GM23338 (cell line): ENCODE measurements around the gene PIK3IP1.

Experiments
- CTCF ChIP-seq, 2 experiments: fragments of 200-600 bp in 1 of 2; sonication (generic) in 1 of 2; conservative IDR thresholded peaks; 2 replicates each; pipeline versions ENCODE4 v1.5.1 to v1.6.1; 2016 to 2017; ENCODE audit warnings: antibody characterized with exemption in 2 of 2, low read depth in 2 of 2, mild to moderate bottlenecking in 2 of 2, moderate library complexity in 1 of 2
- EZH2 ChIP-seq: fragments of 200-600 bp; sonication (generic); IDR thresholded peaks from one replicate; pipeline ENCODE4 v1.8.0; 2017; ENCODE audit warnings: antibody characterized with exemption, mild to moderate bottlenecking, low read depth; ENCODE audit not compliant: unreplicated experiment

GRCh38 chr22:31279821-31280505, 12.3 kb downstream of the PIK3IP1 start:
- TF ChIP-seq CTCF (conservative IDR thresholded peaks at IDR 0.05; ENCODE audit: low read depth in 2 of 2) (no peak), EZH2 (no peak)
